Frontal cortex (tissue), 4 donors: ENCODE data around the gene P3H3. TPM values are rescaled to one million over a fixed set of nuclear protein-coding genes. Genes with fewer than 3 reads are reported as not detected.
"Not testable (repeated sequence)": the region's sequence is repeated elsewhere in the genome, so short reads cannot be mapped to it uniquely, and the experiment has no call there.

ENCODE experiments used
- DNase-seq, 2 donors: peaks; one replicate each; pipeline ENCODE4 v3.0.0; 2012; ENCODE audit warnings: low spot score in 2 of 2
- FAIRE-seq: peaks from 2 replicates; lab custom pipeline; 2012; peaks lifted over from hg19 to GRCh38; lab: Jason Lieb, UNC
- total RNA-seq: library from RNA; depleted of rRNA; stranded (reverse); fragments of >200 nt; gene quantifications from one replicate; pipeline ENCODE4 v1.2.3, GENCODE V29; 2014
- donor health status: control.
- donor health status: control.
- donor health status: control.

The P3H3 gene
- total RNA-seq, 1 donor from 2014 or later = 11.0 TPM

DNA sequence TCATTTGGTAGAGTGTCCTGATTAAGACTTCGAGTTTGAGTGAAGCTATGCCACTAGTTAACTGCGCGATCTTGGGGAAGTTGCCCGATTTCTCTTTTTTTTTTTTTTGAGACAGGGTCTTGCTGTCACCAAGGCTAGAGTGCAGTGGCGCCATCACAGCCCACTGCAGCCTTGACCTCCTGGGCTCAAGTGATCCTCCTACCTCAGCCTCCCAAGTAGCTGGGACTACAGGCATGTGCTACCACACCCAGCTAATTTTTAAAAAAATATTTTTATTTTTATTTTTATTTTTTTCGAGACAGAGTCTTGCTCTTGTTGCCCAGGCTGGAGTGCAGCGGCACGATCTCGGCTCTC, 45.8 kb downstream of the P3H3 start:
- FAIRE-seq = not testable (repeated sequence)

DNA sequence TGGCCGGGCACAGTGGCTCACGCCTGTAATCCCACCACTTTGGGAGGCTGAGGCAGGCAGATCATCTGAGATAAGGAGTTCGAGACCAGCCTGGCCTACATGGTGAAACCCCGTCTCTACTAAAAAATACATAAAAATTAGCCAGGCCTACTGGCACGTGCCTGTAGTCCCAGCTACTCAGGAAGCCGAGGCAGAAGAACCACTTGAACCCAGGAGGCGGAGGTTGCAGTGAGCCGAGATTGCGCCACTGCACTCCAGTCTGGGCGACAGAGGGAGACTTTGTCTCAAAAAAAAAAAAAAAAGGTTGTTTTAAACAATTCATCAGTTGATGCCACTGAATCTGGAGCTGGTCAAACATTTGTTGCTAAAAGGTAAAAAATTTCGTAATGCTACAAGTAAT, 51.6 kb downstream of the P3H3 start:
- FAIRE-seq, DNase-seq: not testable (repeated sequence)

More for the DNA sequence above, 45.8 kb downstream of the P3H3 start:
- not testable (repeated sequence) for DNase-seq

DNA sequence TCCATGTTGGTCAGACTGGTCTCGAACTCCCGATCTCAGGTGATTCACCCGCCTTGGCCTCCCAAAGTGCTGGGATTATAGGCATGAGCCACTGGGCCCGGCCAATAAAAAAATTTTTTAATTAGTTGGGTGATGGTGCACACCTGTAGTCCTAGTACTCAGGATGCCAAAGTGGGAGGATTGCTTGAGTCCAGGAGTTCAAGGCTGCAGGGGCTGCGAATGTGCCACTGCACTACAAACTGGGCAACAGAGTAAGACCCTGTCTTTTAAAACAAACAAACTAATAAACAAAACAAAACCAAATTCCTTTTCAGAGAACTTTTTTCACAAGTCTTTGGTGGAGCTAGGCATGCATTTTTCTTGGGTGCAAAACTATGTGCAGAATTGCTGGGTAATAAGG, 55.0 kb downstream of the P3H3 start:
- FAIRE-seq (no peak), DNase-seq (no peak)

DNA sequence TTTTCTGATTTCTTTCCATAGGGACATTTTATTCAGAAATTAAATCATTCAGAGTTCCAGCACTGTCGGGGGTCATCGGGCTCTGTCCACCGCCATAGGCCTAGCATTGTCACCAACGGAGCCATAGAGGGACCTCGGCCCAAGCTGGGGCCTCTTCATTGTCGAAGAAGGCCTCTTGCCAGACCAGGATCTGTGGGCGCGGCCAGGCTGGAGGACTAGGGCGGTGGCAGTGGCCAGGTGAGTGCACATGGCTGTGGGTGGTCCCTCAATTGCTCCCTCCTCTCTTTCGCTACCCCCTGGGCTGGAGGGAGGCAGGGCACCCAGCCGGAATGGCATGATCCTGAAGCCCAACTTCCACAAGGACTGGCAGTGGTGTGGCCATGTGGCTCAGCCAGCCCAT, 55.5 kb downstream of the P3H3 start:
- FAIRE-seq (no peak), DNase-seq (no peak)

DNA sequence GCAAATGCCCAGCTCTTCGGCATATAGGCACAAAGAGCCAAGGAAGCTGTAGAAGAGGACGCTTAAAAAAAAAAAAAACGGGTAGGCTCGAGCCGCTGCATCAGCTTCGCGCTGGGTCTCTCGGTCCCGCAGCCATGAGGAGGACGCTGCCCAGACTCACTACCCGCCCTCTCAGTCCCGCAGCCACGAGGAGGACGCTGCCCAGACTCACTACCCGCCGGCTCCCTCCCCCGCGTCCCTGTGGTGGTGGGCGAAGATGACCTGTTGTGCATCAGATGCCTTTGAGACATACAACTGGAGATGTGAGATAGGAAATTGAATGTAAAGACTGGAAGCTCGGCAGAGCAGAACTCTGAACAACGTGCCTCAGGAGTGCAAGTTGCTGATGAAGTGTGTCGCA, 56.3 kb downstream of the P3H3 start:
- DNase-seq (no peak), FAIRE-seq (no peak)

DNA sequence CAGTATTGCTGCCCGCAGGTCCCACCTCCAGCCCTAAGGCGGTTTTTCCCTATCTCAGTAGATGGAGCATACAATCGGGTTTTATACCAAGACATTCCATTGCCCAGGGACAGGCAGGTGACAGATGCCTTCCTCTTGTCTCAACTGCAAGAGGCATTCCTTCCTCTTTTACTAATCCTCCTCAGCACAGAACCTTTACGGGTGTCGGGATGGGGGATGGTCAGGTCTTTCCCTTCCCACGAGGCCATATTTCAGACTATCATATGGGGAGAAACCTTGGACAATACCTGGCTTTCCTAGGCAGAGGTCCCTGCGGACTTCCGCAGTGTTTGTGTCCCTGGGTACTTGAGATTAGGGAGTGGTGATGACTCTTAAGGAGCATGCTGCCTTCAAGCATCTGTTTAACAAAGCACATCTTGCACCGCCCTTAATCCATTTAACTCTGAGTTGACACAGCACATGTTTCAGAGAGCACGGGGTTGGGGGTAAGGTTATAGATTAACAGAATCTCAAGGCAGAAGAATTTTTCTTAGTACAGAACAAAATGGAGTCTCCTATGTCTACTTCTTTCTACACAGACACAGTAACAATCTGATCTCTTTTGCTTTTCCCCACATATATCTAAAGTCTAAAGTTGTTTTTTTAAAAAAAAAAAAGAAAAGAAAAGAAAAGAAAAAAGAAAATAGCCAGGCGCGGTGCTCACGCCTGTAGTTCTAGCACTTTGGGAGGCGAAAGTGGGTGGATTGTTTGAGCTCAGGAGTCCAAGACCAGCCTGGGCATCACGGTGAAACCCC, 58.2 kb downstream of the P3H3 start:
- not testable (repeated sequence) for DNase-seq, FAIRE-seq

DNA sequence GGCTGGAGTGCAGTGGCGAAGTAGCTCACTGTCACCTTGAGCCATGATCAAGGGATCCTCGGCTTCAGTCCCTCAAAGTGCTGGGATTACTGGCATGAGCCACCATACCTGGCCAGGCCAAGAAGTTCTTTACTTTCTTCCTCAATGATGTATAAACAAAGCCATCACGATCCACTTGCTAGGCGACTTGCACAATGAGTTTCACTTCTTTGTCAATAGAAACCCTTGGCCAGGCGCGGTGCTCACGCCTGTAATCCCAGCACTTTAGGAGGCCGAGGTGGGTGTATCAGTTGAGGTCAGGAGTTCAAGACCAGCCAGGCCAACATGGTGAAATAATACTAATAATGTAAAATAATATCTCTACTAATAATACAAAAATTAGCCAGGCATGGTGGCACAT, 59.3 kb downstream of the P3H3 start:
- no peak for FAIRE-seq

DNA sequence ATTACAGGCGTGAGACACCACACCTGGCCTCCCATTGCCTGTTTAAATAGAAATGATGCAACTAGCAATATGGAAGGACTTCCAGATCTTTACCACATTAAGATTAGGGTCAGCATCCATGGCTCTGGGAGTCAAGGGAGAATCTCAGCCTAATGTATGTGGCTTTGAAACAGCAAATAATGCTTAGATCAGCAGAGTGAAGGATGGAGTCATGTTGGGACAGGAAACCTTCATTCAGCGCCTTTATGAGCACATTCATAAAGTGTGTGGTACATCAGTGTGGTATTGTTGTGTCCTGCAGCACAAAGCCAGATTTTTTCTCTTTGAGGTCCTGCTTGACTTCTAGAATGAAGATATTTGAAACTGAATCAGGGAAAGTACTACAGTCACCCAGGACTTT, 60.2 kb downstream of the P3H3 start:
- DNase-seq (no peak), FAIRE-seq (no peak)

More for the DNA sequence above, 59.3 kb downstream of the P3H3 start:
- DNase-seq = no peak

DNA sequence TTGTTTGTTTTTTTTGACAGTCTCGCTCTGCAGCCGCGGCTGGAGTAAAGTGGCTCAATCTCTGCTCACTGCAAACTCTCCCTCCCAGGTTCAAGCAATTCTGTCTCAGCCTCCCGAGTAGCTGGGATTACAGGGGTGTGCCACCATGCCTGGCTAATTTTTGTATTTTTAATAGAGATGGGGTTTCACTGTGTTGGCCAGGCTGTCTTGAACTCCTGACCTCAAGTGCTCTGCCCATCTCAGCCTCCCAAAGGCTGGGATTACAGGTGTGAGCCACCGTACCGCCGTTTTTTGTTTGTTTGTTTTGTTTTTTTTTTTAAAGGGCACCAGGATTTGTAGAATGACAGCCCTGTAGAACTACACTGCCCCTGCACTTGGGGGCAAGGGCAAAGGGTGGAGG, 60.6 kb downstream of the P3H3 start:
- DNase-seq, FAIRE-seq: not testable (repeated sequence)

Other genes starting within 250 kb of the P3H3 start
- 201 TPM for gene CHD4, start 221.0 kb upstream of the P3H3 start, total RNA-seq
- gene LPAR5, start 192.4 kb upstream of the P3H3 start, total RNA-seq = 0.41 TPM
- gene ACRBP, start 181.0 kb upstream of the P3H3 start, total RNA-seq = 0.41 TPM
- gene ING4, start 165.3 kb upstream of the P3H3 start, total RNA-seq = 81.9 TPM
- gene ZNF384, start 139.0 kb upstream of the P3H3 start, total RNA-seq = 12.2 TPM
- gene PIANP, start 127.6 kb upstream of the P3H3 start, total RNA-seq = 1.2 TPM
- gene COPS7A, start 104.4 kb upstream of the P3H3 start, total RNA-seq = 24.5 TPM
- 77.9 TPM for gene MLF2, start 75.3 kb upstream of the P3H3 start, total RNA-seq
- 47.7 TPM for gene PTMS, start 62.0 kb upstream of the P3H3 start, total RNA-seq
- under 0.01 TPM for gene LAG3, start 55.9 kb upstream of the P3H3 start, total RNA-seq
- 2.0 TPM for gene CD4, start 38.9 kb upstream of the P3H3 start, total RNA-seq
- gene GPR162, start 6.6 kb upstream of the P3H3 start, total RNA-seq = 81.1 TPM
- 1.2 TPM for gene GNB3, start 12.5 kb downstream of the P3H3 start, total RNA-seq
- 2.9 TPM for gene CDCA3, start 22.9 kb downstream of the P3H3 start, total RNA-seq
- 77.5 TPM for gene USP5, start 23.7 kb downstream of the P3H3 start, total RNA-seq
- 293 TPM for gene TPI1, start 39.1 kb downstream of the P3H3 start, total RNA-seq
- gene SPSB2, start 44.9 kb downstream of the P3H3 start, total RNA-seq = 1.6 TPM
- 6.5 TPM for gene LRRC23, start 76.4 kb downstream of the P3H3 start, total RNA-seq
- 169 TPM for gene ENO2, start 86.2 kb downstream of the P3H3 start, total RNA-seq
- gene ATN1, start 99.6 kb downstream of the P3H3 start, total RNA-seq = 11.8 TPM
- gene RNU7-1, start 115.4 kb downstream of the P3H3 start, total RNA-seq = not detected
- gene C12orf57, start 115.6 kb downstream of the P3H3 start, total RNA-seq = 322 TPM
- gene PTPN6, start 122.9 kb downstream of the P3H3 start, total RNA-seq = 1.6 TPM
- 175 TPM for gene PHB2, start 142.3 kb downstream of the P3H3 start, total RNA-seq
- 22.4 TPM for gene EMG1, start 142.5 kb downstream of the P3H3 start, total RNA-seq
- gene LPCAT3, start 190.1 kb downstream of the P3H3 start, total RNA-seq = 6.5 TPM
- 6.5 TPM for gene C1S, start 232.3 kb downstream of the P3H3 start, total RNA-seq